Thoracic aorta (tissue), 2 donors: ENCODE results near the gene KDR. TPM values are rescaled to one million over a fixed set of nuclear protein-coding genes. Genes with fewer than 3 reads are reported as not detected.

Experiments
- ATAC-seq: fragments of 150-250 bp; one replicate; pipeline ENCODE4 v1.8.0; 2017; ENCODE audit warnings: low read depth; ENCODE audit not compliant: insufficient number of reproducible peaks, low FRiP score
- DNase-seq: peaks from one replicate; pipeline ENCODE4 v3.0.0-alpha.2; 2020; ENCODE audit warnings: low spot score
- H3K27ac ChIP-seq, 2 donors: fragments of 200-600 bp; sonication (generic); 1 replicate in 1 of 2; 2 replicates in 1 of 2; pipeline ENCODE4 v1.5.1; 2016; ENCODE audit warnings: mild to moderate bottlenecking in 2 of 2, moderate library complexity in 2 of 2
- H3K27me3 ChIP-seq: fragments of 200-600 bp; sonication (generic); replicated peaks from 2 replicates; pipeline ENCODE4 v1.6.0; 2016; ENCODE audit warnings: mild to moderate bottlenecking; ENCODE audit not compliant: insufficient read depth
- H3K36me3 ChIP-seq: fragments of 200-600 bp; sonication (generic); one replicate; pipeline ENCODE4 v1.5.1; 2016
- H3K4me1 ChIP-seq, 2 donors: fragments of 200-600 bp; sonication (generic); 1 replicate in 1 of 2; 2 replicates in 1 of 2; pipeline versions ENCODE4 v1.5.1 to v1.6.0; 2016; ENCODE audit warnings: low read depth in 2 of 2, mild to moderate bottlenecking in 1 of 2; ENCODE audit not compliant: control insufficient read depth in 1 of 2
- H3K4me3 ChIP-seq: fragments of 200-600 bp; sonication (generic); 2 replicates; pipeline ENCODE4 v1.5.1; 2016; ENCODE audit warnings: mild to moderate bottlenecking
- H3K9me3 ChIP-seq: fragments of 200-600 bp; sonication (generic); 2 replicates; pipeline ENCODE4 v1.5.1; 2016
- total RNA-seq, 2 donors: library from RNA; depleted of rRNA; stranded (reverse); fragments of >200 nt; gene quantifications; one replicate each; pipeline versions ENCODE4 v1.1.0 to v1.2.3, GENCODE V29; 2016
- TF ChIP-seq, protein P1 (sequence below): fragments of 200-600 bp; sonication (generic); IDR thresholded peaks from one replicate; pipeline ENCODE4 v1.5.1; 2019; ENCODE audit warnings: antibody characterized with exemption

The KDR gene
- total RNA-seq, 2 donors from 2014 or later = 10.0 to 27.1 TPM

DNA sequence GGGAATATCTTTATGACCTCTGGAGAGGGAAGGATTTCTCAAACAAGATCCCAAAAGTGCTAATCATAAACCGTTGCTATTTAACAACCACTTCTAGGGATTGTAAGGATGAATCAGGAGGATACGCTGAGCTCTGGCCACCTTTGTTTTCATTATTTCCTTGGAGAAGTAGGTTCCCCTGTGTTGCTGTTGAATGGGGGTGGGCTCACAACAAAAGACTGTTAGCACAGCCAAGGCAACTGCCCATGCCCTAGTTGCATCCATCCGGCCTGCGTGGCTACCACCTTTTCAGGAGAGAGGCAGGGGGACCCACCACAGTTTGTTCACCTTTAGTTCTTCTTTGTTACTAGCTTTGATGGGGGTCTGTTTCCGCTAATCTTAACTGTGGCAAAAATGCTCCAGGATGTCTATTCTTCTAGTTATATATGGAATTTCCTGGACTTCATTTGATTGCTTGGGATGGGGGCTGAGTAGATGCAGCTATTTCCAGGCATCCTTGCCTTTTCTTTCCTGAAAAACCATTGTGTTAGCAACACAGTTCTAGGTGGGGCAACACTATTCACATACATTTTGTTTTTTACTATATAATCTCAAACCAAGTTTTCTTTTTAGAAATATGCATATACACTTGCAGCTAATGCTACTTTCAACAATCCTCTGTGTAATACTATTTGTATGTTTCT lies 95.4 kb downstream of the KDR start:
- H3K4me3 ChIP-seq = no peak overlapping the region
- no peaks in the 10 kb centered on the region for H3K36me3 ChIP-seq
- H3K27me3 ChIP-seq = no peaks in the 10 kb centered on the region
- no peak overlapping the region for H3K27ac ChIP-seq
- DNase-seq (no peak), ATAC-seq (no peak)
- TF ChIP-seq, protein P1, sequence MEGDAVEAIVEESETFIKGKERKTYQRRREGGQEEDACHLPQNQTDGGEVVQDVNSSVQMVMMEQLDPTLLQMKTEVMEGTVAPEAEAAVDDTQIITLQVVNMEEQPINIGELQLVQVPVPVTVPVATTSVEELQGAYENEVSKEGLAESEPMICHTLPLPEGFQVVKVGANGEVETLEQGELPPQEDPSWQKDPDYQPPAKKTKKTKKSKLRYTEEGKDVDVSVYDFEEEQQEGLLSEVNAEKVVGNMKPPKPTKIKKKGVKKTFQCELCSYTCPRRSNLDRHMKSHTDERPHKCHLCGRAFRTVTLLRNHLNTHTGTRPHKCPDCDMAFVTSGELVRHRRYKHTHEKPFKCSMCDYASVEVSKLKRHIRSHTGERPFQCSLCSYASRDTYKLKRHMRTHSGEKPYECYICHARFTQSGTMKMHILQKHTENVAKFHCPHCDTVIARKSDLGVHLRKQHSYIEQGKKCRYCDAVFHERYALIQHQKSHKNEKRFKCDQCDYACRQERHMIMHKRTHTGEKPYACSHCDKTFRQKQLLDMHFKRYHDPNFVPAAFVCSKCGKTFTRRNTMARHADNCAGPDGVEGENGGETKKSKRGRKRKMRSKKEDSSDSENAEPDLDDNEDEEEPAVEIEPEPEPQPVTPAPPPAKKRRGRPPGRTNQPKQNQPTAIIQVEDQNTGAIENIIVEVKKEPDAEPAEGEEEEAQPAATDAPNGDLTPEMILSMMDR = no peak
- H3K9me3 ChIP-seq = no peaks in the 10 kb centered on the region
- H3K4me1 ChIP-seq = peaks cover 0 to 26% of the 10 kb centered on the region in 2 donors

DNA sequence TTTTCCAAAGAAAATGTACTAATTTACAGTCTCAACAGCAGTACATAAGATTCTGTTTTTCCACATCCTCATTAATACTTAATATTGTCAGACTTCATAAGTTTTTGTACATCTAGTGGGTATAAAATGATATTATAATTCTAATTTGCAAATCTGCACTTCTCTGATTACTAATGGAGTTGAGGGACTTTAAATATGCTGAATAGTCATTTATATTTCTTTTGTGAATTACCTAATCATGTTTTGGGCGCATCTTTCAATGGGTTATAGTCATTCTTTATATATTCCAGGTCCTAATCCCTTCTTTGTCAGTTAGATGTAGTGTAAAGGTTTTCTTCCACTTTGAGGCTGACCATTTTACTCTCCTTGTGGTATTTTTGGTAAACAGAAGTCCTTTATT lies 96.1 kb downstream of the KDR start:
- no peaks in the 10 kb centered on the region for H3K36me3 ChIP-seq
- H3K4me3 ChIP-seq = no peak overlapping the region
- DNase-seq (no peak), ATAC-seq (no peak)
- no peaks in the 10 kb centered on the region for H3K9me3 ChIP-seq
- H3K4me1 ChIP-seq = peaks cover 0 to 24% of the 10 kb centered on the region in 2 donors
- H3K27me3 ChIP-seq = no peaks in the 10 kb centered on the region
- no peak overlapping the region for H3K27ac ChIP-seq
- TF ChIP-seq, protein P1 = no peak

Other genes with a start within 250 kb of the KDR start
- gene SRD5A3, start 220.6 kb upstream of the KDR start, total RNA-seq = 1 to 10 TPM; 5.4 to 6.4 TPM